ENCODE data around the gene RAB25.

RAB25 gene

DNA sequence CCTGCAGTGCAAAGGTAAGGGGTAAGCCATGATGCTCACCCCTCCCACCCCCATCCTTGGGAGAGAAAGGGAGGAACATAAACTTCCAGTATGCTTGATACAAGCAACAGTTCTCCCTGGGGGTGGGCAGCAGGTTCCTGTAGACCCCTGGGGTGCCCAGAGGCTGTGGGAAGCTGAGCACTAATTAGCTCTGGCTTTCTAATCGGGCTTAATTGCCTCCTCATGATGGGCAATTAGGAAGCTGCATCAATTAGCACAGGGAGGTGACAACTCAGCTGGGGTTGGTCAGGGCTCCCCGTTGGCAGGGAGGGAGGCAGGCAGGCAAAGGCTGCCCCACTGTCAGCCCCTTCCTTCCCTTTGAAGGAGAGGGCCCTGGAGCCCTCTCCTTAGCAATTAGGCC lies 37.8 kb downstream of the RAB25 start:
- H3K79me2 ChIP-seq (ENCODE audit: control insufficient read depth, low read length), result no peaks in the 10 kb centered on the region
- no peak overlapping the region for H3K4me2 ChIP-seq (ENCODE audit: low read length)
- H3F3A ChIP-seq (ENCODE audit: control insufficient read depth, insufficient read depth), result no peaks in the 10 kb centered on the region
- H3K4me3 ChIP-seq (ENCODE audit: low read length), result no peak overlapping the region
- H3K27ac ChIP-seq (ENCODE audit: low read depth, low read length), result no peak overlapping the region
- H3K36me3 ChIP-seq (ENCODE audit: control insufficient read depth, low read length), result no peaks in the 10 kb centered on the region
- H4K20me1 ChIP-seq (ENCODE audit: control insufficient read depth, insufficient read depth, low read depth, low read length), result no peaks in the 10 kb centered on the region
- no peaks in the 10 kb centered on the region for H3K27me3 ChIP-seq (ENCODE audit: control insufficient read depth, low read length)
- no peaks in the 10 kb centered on the region for H3K9me3 ChIP-seq (ENCODE audit: control insufficient read depth, insufficient read depth, low read length)
- TF ChIP-seq EZH2phosphoT487 (IDR thresholded peaks at IDR 0.05; ENCODE audit: borderline replicate concordance, low read length), result no peak
- TF ChIP-seq, protein P1, sequence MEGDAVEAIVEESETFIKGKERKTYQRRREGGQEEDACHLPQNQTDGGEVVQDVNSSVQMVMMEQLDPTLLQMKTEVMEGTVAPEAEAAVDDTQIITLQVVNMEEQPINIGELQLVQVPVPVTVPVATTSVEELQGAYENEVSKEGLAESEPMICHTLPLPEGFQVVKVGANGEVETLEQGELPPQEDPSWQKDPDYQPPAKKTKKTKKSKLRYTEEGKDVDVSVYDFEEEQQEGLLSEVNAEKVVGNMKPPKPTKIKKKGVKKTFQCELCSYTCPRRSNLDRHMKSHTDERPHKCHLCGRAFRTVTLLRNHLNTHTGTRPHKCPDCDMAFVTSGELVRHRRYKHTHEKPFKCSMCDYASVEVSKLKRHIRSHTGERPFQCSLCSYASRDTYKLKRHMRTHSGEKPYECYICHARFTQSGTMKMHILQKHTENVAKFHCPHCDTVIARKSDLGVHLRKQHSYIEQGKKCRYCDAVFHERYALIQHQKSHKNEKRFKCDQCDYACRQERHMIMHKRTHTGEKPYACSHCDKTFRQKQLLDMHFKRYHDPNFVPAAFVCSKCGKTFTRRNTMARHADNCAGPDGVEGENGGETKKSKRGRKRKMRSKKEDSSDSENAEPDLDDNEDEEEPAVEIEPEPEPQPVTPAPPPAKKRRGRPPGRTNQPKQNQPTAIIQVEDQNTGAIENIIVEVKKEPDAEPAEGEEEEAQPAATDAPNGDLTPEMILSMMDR (IDR thresholded peaks at IDR 0.05; ENCODE audit: low read depth, low read length, poor library complexity, severe bottlenecking), result no peak
- H3K4me1 ChIP-seq (ENCODE audit: control insufficient read depth, low read length), result peaks cover 28% of the 10 kb centered on the region
- no peaks in the 10 kb centered on the region for H3K9me2 ChIP-seq (replicated peaks; ENCODE audit: control insufficient read depth, low read length)

GRCh38 chr1:156099282-156099681 lies 38.3 kb downstream of the RAB25 start:
- H3F3A ChIP-seq (ENCODE audit: control insufficient read depth, insufficient read depth), result no peaks in the 10 kb centered on the region
- no peak overlapping the region for H3K27ac ChIP-seq (ENCODE audit: low read depth, low read length)
- no peaks in the 10 kb centered on the region for H4K20me1 ChIP-seq (ENCODE audit: control insufficient read depth, insufficient read depth, low read depth, low read length)
- peaks cover 33% of the 10 kb centered on the region for H3K4me1 ChIP-seq (ENCODE audit: control insufficient read depth, low read length)
- no peaks in the 10 kb centered on the region for H3K79me2 ChIP-seq (ENCODE audit: control insufficient read depth, low read length)
- H3K9me3 ChIP-seq (ENCODE audit: control insufficient read depth, insufficient read depth, low read length), result no peaks in the 10 kb centered on the region
- H3K36me3 ChIP-seq (ENCODE audit: control insufficient read depth, low read length), result no peaks in the 10 kb centered on the region
- no peak for TF ChIP-seq EZH2phosphoT487 (IDR thresholded peaks at IDR 0.05; ENCODE audit: borderline replicate concordance, low read length)
- TF ChIP-seq, protein P1 (IDR thresholded peaks at IDR 0.05; ENCODE audit: low read depth, low read length, poor library complexity, severe bottlenecking), result no peak
- no peaks in the 10 kb centered on the region for H3K9me2 ChIP-seq (replicated peaks; ENCODE audit: control insufficient read depth, low read length)
- H3K4me3 ChIP-seq (ENCODE audit: low read length), result no peak overlapping the region
- no peaks in the 10 kb centered on the region for H3K27me3 ChIP-seq (ENCODE audit: control insufficient read depth, low read length)
- no peak overlapping the region for H3K4me2 ChIP-seq (ENCODE audit: low read length)

DNA sequence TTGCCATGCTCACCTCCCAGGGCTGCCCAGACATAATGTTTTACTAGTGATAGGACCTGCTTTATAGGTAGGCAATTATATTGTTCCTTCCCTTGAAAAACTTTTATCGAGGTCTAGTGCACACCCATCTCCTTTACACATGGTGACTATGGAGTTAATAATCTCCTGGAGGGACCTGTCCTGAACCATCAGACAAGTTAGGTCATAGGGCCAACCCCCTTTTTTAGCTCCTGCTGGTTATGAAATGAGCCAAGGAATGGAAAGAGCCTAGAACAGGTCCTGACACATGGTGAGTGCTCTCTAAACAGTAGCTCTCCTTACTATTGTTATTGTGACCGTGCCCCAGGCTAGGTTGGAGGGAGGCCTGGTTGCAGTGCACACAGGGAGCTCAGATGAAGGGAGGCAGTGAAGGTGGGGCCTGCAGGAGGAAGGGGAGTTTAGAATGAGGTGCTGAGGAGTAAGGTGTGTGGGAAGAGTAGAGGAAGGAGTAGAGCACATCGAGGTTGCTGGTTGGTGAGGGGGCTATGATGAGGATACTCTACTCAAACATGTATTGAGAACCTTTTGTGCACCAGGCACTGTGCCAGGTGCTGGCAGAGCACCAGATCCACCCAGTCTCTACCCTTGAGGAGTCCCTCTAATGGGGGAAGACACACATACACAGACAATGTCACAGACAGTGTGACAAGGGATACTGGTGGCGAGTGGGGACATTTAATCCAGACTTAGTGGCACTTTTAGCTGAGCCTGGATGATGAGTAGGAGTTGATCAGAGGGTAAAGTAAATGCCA lies 39.4 kb downstream of the RAB25 start:
- Histone ChIP-seq H3K79me2 (ENCODE audit: control insufficient read depth, low read length) (no peaks in the 10 kb centered on the region), H3F3A (ENCODE audit: control insufficient read depth, insufficient read depth) (no peaks in the 10 kb centered on the region), H3K4me2 (ENCODE audit: low read length) (no peak overlapping the region), H3K9me2 (replicated peaks; ENCODE audit: control insufficient read depth, low read length) (no peaks in the 10 kb centered on the region), H3K27ac (ENCODE audit: low read depth, low read length) (no peak overlapping the region), H3K4me1 (ENCODE audit: control insufficient read depth, low read length) (peaks cover 44% of the 10 kb centered on the region), H4K20me1 (ENCODE audit: control insufficient read depth, insufficient read depth, low read depth, low read length) (no peaks in the 10 kb centered on the region), H3K36me3 (ENCODE audit: control insufficient read depth, low read length) (no peaks in the 10 kb centered on the region), H3K27me3 (ENCODE audit: control insufficient read depth, low read length) (no peaks in the 10 kb centered on the region), H3K9me3 (ENCODE audit: control insufficient read depth, insufficient read depth, low read length) (no peaks in the 10 kb centered on the region), H3K4me3 (ENCODE audit: low read length) (no peak overlapping the region)
- no peak for TF ChIP-seq EZH2phosphoT487 (IDR thresholded peaks at IDR 0.05; ENCODE audit: borderline replicate concordance, low read length)
- TF ChIP-seq, protein P1 (IDR thresholded peaks at IDR 0.05; ENCODE audit: low read depth, low read length, poor library complexity, severe bottlenecking), result no peak

Data from DOHH2 (cell line).